OCI-LY1 (cell line): Measurements from ENCODE around the gene SLAIN1.

ENCODE experiments used
- EZH2 ChIP-seq: fragments of 200-600 bp; sonication (generic), shearing (Covaris generic); IDR thresholded peaks from 2 replicates; pipeline ENCODE4 v1.8.0; 2017; ENCODE audit warnings: borderline replicate concordance, mixed run types, mild to moderate bottlenecking, antibody characterized with exemption, low read length, moderate library complexity, mixed read lengths
- TF ChIP-seq, protein P1 (sequence below): fragments of 200-600 bp; sonication (generic), shearing (Covaris generic); IDR thresholded peaks from 2 replicates; pipeline ENCODE4 v1.5.1; 2017; ENCODE audit warnings: mild to moderate bottlenecking, antibody characterized with exemption, low read length, moderate library complexity, mixed read lengths

DNA sequence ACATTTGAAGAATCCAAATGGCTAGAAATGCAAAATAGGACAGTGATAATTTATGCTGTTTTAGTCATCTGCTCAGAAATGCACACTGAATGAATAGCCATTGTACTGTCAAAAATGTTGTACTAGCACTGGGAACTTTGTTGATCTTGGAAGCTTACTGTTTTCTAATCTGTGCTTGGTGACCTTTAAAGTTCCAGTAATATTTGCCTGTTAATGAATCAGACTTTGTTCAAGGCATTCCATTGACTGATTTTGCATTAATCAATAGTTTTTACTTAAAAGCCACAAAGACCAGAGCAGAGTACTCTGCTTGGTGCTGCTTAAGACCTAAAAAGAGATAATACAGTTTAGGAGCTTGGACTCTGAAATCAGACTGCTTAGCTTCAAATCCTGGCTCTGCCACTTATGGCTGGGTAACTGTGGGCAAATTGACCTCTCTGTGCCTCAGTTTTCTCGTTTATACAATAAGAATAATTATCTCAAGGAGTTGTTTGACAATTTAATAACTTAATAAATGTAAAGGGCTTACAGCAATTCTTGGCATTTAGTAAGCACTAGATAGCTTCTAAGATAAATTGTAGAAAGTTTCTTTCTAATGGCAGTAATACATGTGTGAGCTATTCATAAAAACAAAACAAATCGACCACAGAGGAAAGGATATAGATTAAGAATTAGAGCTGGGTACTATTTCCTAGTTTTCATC, 4.6 kb upstream of the SLAIN1 start:
- TF ChIP-seq, protein P1, sequence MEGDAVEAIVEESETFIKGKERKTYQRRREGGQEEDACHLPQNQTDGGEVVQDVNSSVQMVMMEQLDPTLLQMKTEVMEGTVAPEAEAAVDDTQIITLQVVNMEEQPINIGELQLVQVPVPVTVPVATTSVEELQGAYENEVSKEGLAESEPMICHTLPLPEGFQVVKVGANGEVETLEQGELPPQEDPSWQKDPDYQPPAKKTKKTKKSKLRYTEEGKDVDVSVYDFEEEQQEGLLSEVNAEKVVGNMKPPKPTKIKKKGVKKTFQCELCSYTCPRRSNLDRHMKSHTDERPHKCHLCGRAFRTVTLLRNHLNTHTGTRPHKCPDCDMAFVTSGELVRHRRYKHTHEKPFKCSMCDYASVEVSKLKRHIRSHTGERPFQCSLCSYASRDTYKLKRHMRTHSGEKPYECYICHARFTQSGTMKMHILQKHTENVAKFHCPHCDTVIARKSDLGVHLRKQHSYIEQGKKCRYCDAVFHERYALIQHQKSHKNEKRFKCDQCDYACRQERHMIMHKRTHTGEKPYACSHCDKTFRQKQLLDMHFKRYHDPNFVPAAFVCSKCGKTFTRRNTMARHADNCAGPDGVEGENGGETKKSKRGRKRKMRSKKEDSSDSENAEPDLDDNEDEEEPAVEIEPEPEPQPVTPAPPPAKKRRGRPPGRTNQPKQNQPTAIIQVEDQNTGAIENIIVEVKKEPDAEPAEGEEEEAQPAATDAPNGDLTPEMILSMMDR, result no peak
- no peak for TF ChIP-seq EZH2
